ENCODE data around the gene PSTPIP1. TPM values are rescaled to one million over a fixed set of nuclear protein-coding genes. Genes with fewer than 3 reads are reported as not detected.

PSTPIP1 gene
- total and polyA plus RNA-seq, 10 donors, result 31.1 to 150 (median 84.0) TPM

DNA sequence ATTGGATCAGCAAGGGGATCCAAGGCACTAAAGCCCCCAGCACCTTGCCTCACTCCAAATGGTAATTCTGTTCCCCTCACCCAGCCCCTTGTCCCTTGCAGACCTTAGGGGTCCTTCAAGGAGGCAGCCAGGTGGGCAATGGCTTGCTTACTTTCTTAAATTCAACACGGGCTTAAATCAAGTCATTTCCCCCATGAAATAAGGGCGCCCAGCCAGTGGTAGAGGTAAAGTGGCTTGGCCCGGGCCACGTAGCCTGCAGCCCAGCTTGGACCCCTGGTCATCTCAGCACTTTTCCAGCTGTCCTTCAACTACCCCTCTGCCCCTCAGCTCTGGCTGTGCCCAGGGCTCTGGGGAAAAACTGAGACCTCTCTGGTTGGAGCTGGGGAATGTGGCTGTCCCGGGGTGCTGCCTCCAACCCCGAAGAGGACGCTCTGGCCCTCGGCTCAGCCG, 1.2 kb downstream of the PSTPIP1 start:
- peaks cover 0 to 14% (median 0%) of the 10 kb centered on the region in 6 donors for H3K36me3 ChIP-seq
- no peak for DNase-seq
- peak overlapping the region; percentile 76 to 97 (median 91) for H3K27ac ChIP-seq
- 29 to 47% (median 36%) methylated on average over 4 to 9 of the region's 9 CpGs for WGBS, 5 donors
- intact Hi-C loops (cut with DNase I; ENCODE audit: low total_unique reads), result no loop called here
- H3K9me3 ChIP-seq, result no peaks in the 10 kb centered on the region
- peak overlapping the region; percentile 23 to 71 (median 52) for H3K4me3 ChIP-seq
- H3K27me3 ChIP-seq (replicated peaks in 1 of 7), result no peaks in the 10 kb centered on the region
- TF ChIP-seq POLR2A (IDR thresholded peaks at IDR 0.05) (no peak), POLR2AphosphoS5 (IDR thresholded peaks at IDR 0.05) (no peak)
- TF ChIP-seq, protein P1, sequence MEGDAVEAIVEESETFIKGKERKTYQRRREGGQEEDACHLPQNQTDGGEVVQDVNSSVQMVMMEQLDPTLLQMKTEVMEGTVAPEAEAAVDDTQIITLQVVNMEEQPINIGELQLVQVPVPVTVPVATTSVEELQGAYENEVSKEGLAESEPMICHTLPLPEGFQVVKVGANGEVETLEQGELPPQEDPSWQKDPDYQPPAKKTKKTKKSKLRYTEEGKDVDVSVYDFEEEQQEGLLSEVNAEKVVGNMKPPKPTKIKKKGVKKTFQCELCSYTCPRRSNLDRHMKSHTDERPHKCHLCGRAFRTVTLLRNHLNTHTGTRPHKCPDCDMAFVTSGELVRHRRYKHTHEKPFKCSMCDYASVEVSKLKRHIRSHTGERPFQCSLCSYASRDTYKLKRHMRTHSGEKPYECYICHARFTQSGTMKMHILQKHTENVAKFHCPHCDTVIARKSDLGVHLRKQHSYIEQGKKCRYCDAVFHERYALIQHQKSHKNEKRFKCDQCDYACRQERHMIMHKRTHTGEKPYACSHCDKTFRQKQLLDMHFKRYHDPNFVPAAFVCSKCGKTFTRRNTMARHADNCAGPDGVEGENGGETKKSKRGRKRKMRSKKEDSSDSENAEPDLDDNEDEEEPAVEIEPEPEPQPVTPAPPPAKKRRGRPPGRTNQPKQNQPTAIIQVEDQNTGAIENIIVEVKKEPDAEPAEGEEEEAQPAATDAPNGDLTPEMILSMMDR (IDR thresholded peaks at IDR 0.05 in 8 of 11, conservative IDR thresholded peaks at IDR 0.05 in 3 of 11), result no peak
- peaks cover 15 to 100% (median 88%) of the 10 kb centered on the region in 6 donors for H3K4me1 ChIP-seq

DNA sequence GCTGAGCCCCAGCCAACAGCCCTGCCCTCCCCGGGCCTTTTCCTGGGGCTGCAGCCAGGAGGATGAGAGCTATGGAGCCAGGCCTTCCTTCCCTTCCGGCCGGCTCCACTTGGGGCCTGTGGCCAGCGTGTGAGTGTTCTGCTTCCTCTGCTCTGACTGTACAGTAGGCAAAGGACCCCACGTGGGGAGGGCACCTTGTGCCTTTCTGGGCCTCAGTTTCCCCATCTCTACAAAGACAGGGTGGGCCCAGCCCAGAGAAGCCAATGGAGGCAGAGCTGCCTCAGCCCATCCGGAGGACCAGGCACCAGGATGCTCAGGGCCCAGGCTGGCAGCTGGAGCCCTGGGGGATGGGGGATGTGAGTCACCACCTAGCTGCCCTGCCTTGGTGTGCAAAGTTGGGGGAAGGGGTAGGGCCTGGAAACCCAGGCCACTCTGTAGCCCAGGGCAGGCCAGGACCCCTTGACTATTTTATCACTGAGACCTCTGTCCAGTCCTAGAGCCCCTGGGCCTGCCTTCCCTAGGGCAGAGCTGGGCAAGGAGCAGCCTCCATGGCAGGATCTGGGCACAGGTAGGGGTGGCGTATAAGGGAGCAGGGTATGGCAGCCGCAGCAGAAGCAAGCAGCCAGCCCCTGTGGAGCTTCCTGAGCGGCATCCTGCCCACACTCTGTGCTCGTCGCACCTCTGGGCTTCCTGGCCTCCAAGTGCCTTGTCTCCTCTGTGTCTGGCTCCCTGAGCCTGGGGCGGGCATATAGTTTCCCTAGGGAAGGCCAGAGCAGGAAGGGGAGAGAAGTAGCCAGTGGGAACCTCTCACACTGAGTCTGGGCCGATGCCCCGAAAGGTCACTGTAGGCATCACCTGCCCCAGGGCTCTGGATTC, 1.8 kb downstream of the PSTPIP1 start:
- Histone ChIP-seq H3K9me3 (no peaks in the 10 kb centered on the region), H3K4me1 (peaks cover 22 to 100% (median 91%) of the 10 kb centered on the region in 6 donors), H3K4me3 (peak overlapping the region; percentile 23 to 71 (median 52)), H3K36me3 (peaks cover 0 to 17% (median 0%) of the 10 kb centered on the region in 6 donors), H3K27ac (peak overlapping the region; percentile 76 to 97 (median 91)), H3K27me3 (replicated peaks in 1 of 7) (no peaks in the 10 kb centered on the region)
- peak; percentile 88 for DNase-seq
- TF ChIP-seq, protein P1 (IDR thresholded peaks at IDR 0.05 in 8 of 11, conservative IDR thresholded peaks at IDR 0.05 in 3 of 11), result no peak
- TF ChIP-seq POLR2A (IDR thresholded peaks at IDR 0.05) (no peak), POLR2AphosphoS5 (IDR thresholded peaks at IDR 0.05) (peak; percentile 11 to 68 (median 59))
- intact Hi-C loops (cut with DNase I; ENCODE audit: low total_unique reads), result no loop called here
- WGBS, 5 donors, result 33 to 54% (median 43%) methylated on average over 7 to 14 of the region's 14 CpGs

DNA sequence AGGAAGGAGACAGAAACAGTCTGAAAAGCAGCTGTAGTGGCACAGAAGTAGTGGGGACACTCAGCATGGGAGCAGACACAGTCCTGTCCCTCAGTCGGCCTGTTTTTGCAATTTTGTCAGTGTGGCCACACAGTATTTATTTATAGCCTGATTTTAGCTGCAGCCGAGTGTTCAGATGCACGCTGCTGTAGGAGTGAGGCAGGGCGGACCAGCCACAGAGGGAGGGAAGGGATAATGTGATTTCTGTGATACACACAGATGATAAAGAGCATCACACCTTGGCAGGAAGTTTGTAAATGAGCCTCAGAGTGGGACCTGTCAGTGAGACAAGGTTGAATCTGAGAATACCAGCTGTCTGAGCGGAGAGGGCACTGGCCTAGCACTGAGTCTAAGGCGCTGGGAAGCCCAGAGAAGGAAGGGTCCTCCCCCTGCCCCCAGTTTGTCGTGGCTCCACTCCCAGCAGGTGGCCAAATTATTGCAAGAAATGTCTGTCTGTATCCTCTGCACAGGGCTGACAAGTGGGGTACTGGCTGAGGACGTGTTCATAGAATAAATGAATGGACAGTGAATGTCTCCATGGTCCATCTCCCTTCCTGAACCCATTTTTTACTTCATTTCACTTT, 3.8 kb downstream of the PSTPIP1 start:
- peaks cover 39 to 100% (median 96%) of the 10 kb centered on the region in 6 donors for H3K4me1 ChIP-seq
- TF ChIP-seq, protein P1 (IDR thresholded peaks at IDR 0.05 in 8 of 11, conservative IDR thresholded peaks at IDR 0.05 in 3 of 11), result no peak
- no peak for TF ChIP-seq POLR2AphosphoS5 (IDR thresholded peaks at IDR 0.05)
- no peak for TF ChIP-seq POLR2A (IDR thresholded peaks at IDR 0.05)
- DNase-seq, result peak; percentile 41
- peak overlapping the region in 1 of 8 donors; percentile 71 for H3K4me3 ChIP-seq
- peak overlapping the region in 3 of 8 donors; percentile 92 to 97 (median 93) for H3K27ac ChIP-seq
- 65 to 70% (median 68%) methylated on average over 8 of the region's 8 CpGs for WGBS, 5 donors
- peaks cover 0 to 17% (median 0%) of the 10 kb centered on the region in 6 donors for H3K36me3 ChIP-seq
- no peaks in the 10 kb centered on the region for H3K27me3 ChIP-seq (replicated peaks in 1 of 7)
- no peaks in the 10 kb centered on the region for H3K9me3 ChIP-seq
- intact Hi-C loops (cut with DNase I; ENCODE audit: low total_unique reads), result no loop called here

Measured in spleen (tissue), 11 donors.